Liver (tissue), 9 donors: Measurements from ENCODE around the gene FBF1. TPM values are rescaled to one million over a fixed set of nuclear protein-coding genes. Genes with fewer than 3 reads are reported as not detected.

ENCODE experiments used
- DNase-seq: peaks from one replicate; pipeline ENCODE4 v3.0.0-alpha.2; 2017; ENCODE audit warnings: low spot score
- H3K27ac ChIP-seq, 2 donors: one replicate each; pipeline ENCODE4 v1.7.0; 2013; ENCODE audit warnings: inconsistent platforms in 2 of 2, low read length in 2 of 2, control low read depth in 1 of 2, low read depth in 1 of 2, mild to moderate bottlenecking in 1 of 2
- H3K27me3 ChIP-seq, 4 donors: one replicate each; pipeline versions ENCODE4 v1.6.1 to v1.7.0; 2013; ENCODE audit warnings: low read length in 3 of 4, inconsistent platforms in 1 of 4, mild to moderate bottlenecking in 1 of 4, moderate library complexity in 1 of 4; ENCODE audit not compliant: control insufficient read depth in 4 of 4, insufficient read depth in 4 of 4
- H3K36me3 ChIP-seq, 4 donors: one replicate each; pipeline versions ENCODE4 v1.6.1 to v1.7.0; 2013; ENCODE audit warnings: low read length in 3 of 4, mild to moderate bottlenecking in 3 of 4, low read depth in 1 of 4, moderate library complexity in 1 of 4; ENCODE audit not compliant: control insufficient read depth in 4 of 4, insufficient read depth in 3 of 4
- H3K4me1 ChIP-seq, 4 donors: one replicate each; pipeline versions ENCODE4 v1.6.1 to v1.7.0; 2013; ENCODE audit warnings: low read length in 3 of 4, mild to moderate bottlenecking in 3 of 4, moderate library complexity in 1 of 4; ENCODE audit not compliant: control insufficient read depth in 4 of 4, insufficient read depth in 4 of 4
- H3K4me3 ChIP-seq, 3 donors: one replicate each; pipeline versions ENCODE4 v1.6.1 to v1.7.0; 2013; ENCODE audit warnings: low read length in 3 of 3, control low read depth in 1 of 3, low read depth in 1 of 3, mild to moderate bottlenecking in 1 of 3
- H3K9ac ChIP-seq, 2 donors: one replicate each; pipeline ENCODE4 v1.7.0; 2013; ENCODE audit warnings: low read length in 2 of 2, mild to moderate bottlenecking in 2 of 2, moderate library complexity in 2 of 2, control low read depth in 1 of 2, low read depth in 1 of 2
- H3K9me3 ChIP-seq, 4 donors: one replicate each; pipeline versions ENCODE4 v1.6.1 to v1.7.0; 2013; ENCODE audit warnings: low read length in 3 of 4; ENCODE audit not compliant: control insufficient read depth in 4 of 4
- CTCF ChIP-seq: fragments of 150-350 bp; IDR thresholded peaks from 2 replicates; pipeline ENCODE4 v1.5.1; 2017; ENCODE audit warnings: improper control_type of control experiment, low read depth, low read length; ENCODE audit not compliant: missing input control
- EGR1 ChIP-seq, 2 donors: IDR thresholded peaks; 2 replicates each; pipeline ENCODE4 v1.6.1; 2016 to 2018; ENCODE audit warnings: antibody characterized with exemption in 2 of 2, low read depth in 2 of 2
- FOXA1 ChIP-seq: IDR thresholded peaks from 2 replicates; pipeline ENCODE4 v1.6.1; 2016; ENCODE audit warnings: antibody characterized with exemption
- FOXA2 ChIP-seq: IDR thresholded peaks from 2 replicates; pipeline ENCODE4 v1.6.1; 2016; ENCODE audit warnings: antibody characterized with exemption
- GABPA ChIP-seq, 2 donors: IDR thresholded peaks in 1 of 2; conservative IDR thresholded peaks in 1 of 2; 2 replicates each; pipeline ENCODE4 v1.6.1; 2016; ENCODE audit warnings: antibody characterized with exemption in 2 of 2, mild to moderate bottlenecking in 1 of 2, moderate library complexity in 1 of 2
- HNF4A ChIP-seq, 2 donors: conservative IDR thresholded peaks; 2 replicates each; pipeline ENCODE4 v1.6.1; 2016; ENCODE audit warnings: antibody characterized with exemption in 2 of 2, mild to moderate bottlenecking in 2 of 2
- HNF4G ChIP-seq: IDR thresholded peaks from 2 replicates; pipeline ENCODE4 v1.6.1; 2016; ENCODE audit warnings: antibody characterized with exemption
- JUND ChIP-seq, 2 donors: IDR thresholded peaks; 2 replicates each; pipeline ENCODE4 v1.6.1; 2016; ENCODE audit warnings: antibody characterized with exemption in 2 of 2
- MAX ChIP-seq: IDR thresholded peaks from 2 replicates; pipeline ENCODE4 v1.6.1; 2016; ENCODE audit warnings: antibody characterized with exemption
- NR2F2 ChIP-seq: IDR thresholded peaks from 2 replicates; pipeline ENCODE4 v1.6.1; 2016; ENCODE audit warnings: antibody characterized with exemption
- RAD21 ChIP-seq, 2 donors: IDR thresholded peaks; 2 replicates each; pipeline ENCODE4 v1.6.1; 2016; ENCODE audit warnings: antibody characterized with exemption in 2 of 2, mild to moderate bottlenecking in 2 of 2
- RXRA ChIP-seq, 2 donors: IDR thresholded peaks; 2 replicates each; pipeline ENCODE4 v1.6.1; 2017 to 2018; ENCODE audit warnings: antibody characterized with exemption in 2 of 2, mild to moderate bottlenecking in 1 of 2
- SP1 ChIP-seq: IDR thresholded peaks from 2 replicates; pipeline ENCODE4 v1.6.1; 2018; ENCODE audit warnings: antibody characterized with exemption, mild to moderate bottlenecking
- TAF1 ChIP-seq: conservative IDR thresholded peaks from 2 replicates; pipeline ENCODE4 v1.6.1; 2016; ENCODE audit warnings: antibody characterized with exemption, mild to moderate bottlenecking
- YY1 ChIP-seq: IDR thresholded peaks from 2 replicates; pipeline ENCODE4 v1.6.1; 2016; ENCODE audit warnings: antibody characterized with exemption, mild to moderate bottlenecking
- WGBS: extraction: QIAGEN DNeasy Blood & Tissue Kit; methylation state at CpG from one replicate; pipeline ENCODE4 v1.1.7; 2013; 5-methylcytosine and 5-hydroxymethylcytosine counted together
- polyA plus RNA-seq, 2 donors: library from polyadenylated mRNA; stranded (reverse) in 1 of 2; unstranded in 1 of 2; fragments of 200-250 nt in 1 of 2; fragments of >200 nt in 1 of 2; fragmentation: Nextera tagmentation in 1 of 2; extraction: Ambion mirVana in 1 of 2; gene quantifications; one replicate each; pipeline versions ENCODE4 v1.2.1 to v1.2.3, GENCODE V29; 2013 to 2015
- total RNA-seq, 2 donors: library from RNA; depleted of rRNA; stranded (reverse); fragments of >200 nt; gene quantifications; one replicate each; pipeline ENCODE4 v1.2.3, GENCODE V29; 2014
- TF ChIP-seq, protein P1 (sequence below): IDR thresholded peaks from 2 replicates; pipeline ENCODE4 v1.6.1; 2016; ENCODE audit warnings: antibody characterized with exemption
- TF ChIP-seq, protein P2 (sequence below): IDR thresholded peaks from 2 replicates; pipeline ENCODE4 v1.6.1; 2016; ENCODE audit warnings: antibody characterized with exemption
- TF ChIP-seq, protein P3 (sequence below): IDR thresholded peaks from 2 replicates; pipeline ENCODE4 v1.6.1; 2016; ENCODE audit warnings: antibody characterized with exemption, mild to moderate bottlenecking
- donor health status: healthy.
- donor health status: healthy.
- donor health status: healthy.
- donor health status: healthy.
- donor health status: healthy.

Gene FBF1
- total and polyA plus RNA-seq, 4 donors = 0.39 to 5.6 (median 1.7) TPM

DNA sequence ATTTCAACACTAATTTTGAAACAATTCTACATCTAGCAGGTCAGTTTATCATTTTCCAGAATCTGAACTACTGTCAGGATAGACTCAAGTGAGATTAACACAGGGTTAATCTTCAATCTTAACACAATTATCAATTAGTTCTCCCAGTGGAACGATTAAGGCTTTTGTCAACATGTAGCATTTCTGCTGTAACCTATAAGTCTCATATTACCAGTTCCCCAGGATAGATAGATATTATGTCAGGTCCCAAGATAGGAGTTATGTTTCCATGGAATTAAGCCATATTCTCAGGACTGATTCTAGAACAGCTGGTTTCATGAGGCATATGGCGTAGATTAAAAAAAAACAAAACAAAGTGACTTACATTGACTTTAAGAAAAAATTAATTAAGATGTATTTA lies 4.4 kb upstream of the FBF1 start:
- no peaks in the 10 kb centered on the region for H3K9me3 ChIP-seq
- peaks cover 7 to 58% (median 49%) of the 10 kb centered on the region in 4 donors for H3K36me3 ChIP-seq
- no peak overlapping the region for H3K4me3 ChIP-seq
- TF ChIP-seq RAD21 (IDR thresholded peaks at IDR 0.05) (no peak), MAX (no peak), TAF1 (no peak), FOXA2 (no peak), SP1 (no peak), EGR1 (IDR thresholded peaks at IDR 0.05; ENCODE audit: low read depth in 2 of 2) (no peak), HNF4G (no peak), GABPA (IDR thresholded peaks at IDR 0.05 in 1 of 2, conservative IDR thresholded peaks at IDR 0.05 in 1 of 2) (no peak), YY1 (no peak), RXRA (IDR thresholded peaks at IDR 0.05) (no peak), CTCF (no peak), NR2F2 (no peak), JUND (IDR thresholded peaks at IDR 0.05) (no peak), HNF4A (conservative IDR thresholded peaks at IDR 0.05) (no peak), FOXA1 (no peak)
- TF ChIP-seq, protein P1, sequence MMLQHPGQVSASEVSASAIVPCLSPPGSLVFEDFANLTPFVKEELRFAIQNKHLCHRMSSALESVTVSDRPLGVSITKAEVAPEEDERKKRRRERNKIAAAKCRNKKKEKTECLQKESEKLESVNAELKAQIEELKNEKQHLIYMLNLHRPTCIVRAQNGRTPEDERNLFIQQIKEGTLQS = no peak
- TF ChIP-seq, protein P2, sequence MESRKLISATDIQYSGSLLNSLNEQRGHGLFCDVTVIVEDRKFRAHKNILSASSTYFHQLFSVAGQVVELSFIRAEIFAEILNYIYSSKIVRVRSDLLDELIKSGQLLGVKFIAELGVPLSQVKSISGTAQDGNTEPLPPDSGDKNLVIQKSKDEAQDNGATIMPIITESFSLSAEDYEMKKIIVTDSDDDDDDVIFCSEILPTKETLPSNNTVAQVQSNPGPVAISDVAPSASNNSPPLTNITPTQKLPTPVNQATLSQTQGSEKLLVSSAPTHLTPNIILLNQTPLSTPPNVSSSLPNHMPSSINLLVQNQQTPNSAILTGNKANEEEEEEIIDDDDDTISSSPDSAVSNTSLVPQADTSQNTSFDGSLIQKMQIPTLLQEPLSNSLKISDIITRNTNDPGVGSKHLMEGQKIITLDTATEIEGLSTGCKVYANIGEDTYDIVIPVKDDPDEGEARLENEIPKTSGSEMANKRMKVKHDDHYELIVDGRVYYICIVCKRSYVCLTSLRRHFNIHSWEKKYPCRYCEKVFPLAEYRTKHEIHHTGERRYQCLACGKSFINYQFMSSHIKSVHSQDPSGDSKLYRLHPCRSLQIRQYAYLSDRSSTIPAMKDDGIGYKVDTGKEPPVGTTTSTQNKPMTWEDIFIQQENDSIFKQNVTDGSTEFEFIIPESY = no peak
- TF ChIP-seq, protein P3, sequence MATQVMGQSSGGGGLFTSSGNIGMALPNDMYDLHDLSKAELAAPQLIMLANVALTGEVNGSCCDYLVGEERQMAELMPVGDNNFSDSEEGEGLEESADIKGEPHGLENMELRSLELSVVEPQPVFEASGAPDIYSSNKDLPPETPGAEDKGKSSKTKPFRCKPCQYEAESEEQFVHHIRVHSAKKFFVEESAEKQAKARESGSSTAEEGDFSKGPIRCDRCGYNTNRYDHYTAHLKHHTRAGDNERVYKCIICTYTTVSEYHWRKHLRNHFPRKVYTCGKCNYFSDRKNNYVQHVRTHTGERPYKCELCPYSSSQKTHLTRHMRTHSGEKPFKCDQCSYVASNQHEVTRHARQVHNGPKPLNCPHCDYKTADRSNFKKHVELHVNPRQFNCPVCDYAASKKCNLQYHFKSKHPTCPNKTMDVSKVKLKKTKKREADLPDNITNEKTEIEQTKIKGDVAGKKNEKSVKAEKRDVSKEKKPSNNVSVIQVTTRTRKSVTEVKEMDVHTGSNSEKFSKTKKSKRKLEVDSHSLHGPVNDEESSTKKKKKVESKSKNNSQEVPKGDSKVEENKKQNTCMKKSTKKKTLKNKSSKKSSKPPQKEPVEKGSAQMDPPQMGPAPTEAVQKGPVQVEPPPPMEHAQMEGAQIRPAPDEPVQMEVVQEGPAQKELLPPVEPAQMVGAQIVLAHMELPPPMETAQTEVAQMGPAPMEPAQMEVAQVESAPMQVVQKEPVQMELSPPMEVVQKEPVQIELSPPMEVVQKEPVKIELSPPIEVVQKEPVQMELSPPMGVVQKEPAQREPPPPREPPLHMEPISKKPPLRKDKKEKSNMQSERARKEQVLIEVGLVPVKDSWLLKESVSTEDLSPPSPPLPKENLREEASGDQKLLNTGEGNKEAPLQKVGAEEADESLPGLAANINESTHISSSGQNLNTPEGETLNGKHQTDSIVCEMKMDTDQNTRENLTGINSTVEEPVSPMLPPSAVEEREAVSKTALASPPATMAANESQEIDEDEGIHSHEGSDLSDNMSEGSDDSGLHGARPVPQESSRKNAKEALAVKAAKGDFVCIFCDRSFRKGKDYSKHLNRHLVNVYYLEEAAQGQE = no peak
- peaks cover 0 to 17% (median 9%) of the 10 kb centered on the region in 4 donors for H3K4me1 ChIP-seq
- no peaks in the 10 kb centered on the region for H3K27me3 ChIP-seq
- no peak overlapping the region for H3K27ac ChIP-seq
- 67% methylated on average over 2 of the region's 2 CpGs for WGBS
- DNase-seq = no peak
- H3K9ac ChIP-seq = no peak overlapping the region
